Loucy (cell line): ENCODE results near the gene IGFBPL1.

Source experiments
- CTCF ChIP-seq: fragments of 200-600 bp; sonication (generic); conservative IDR thresholded peaks from 2 replicates; pipeline ENCODE4 v1.5.1; 2014; ENCODE audit warnings: mild to moderate bottlenecking, antibody characterized with exemption, low read length
- EZH2phosphoT487 ChIP-seq: fragments of 200-600 bp; IDR thresholded peaks from 2 replicates; pipeline ENCODE4 v1.6.1; 2018; ENCODE audit warnings: antibody characterized with exemption, mild to moderate bottlenecking, moderate library complexity, borderline replicate concordance

GRCh38 chr9:38390851-38391250, 33.4 kb downstream of the IGFBPL1 start:
- no peak for TF ChIP-seq CTCF
- no peak for TF ChIP-seq EZH2phosphoT487
